Measurements from ENCODE around the gene VAMP2.

Gene VAMP2

DNA sequence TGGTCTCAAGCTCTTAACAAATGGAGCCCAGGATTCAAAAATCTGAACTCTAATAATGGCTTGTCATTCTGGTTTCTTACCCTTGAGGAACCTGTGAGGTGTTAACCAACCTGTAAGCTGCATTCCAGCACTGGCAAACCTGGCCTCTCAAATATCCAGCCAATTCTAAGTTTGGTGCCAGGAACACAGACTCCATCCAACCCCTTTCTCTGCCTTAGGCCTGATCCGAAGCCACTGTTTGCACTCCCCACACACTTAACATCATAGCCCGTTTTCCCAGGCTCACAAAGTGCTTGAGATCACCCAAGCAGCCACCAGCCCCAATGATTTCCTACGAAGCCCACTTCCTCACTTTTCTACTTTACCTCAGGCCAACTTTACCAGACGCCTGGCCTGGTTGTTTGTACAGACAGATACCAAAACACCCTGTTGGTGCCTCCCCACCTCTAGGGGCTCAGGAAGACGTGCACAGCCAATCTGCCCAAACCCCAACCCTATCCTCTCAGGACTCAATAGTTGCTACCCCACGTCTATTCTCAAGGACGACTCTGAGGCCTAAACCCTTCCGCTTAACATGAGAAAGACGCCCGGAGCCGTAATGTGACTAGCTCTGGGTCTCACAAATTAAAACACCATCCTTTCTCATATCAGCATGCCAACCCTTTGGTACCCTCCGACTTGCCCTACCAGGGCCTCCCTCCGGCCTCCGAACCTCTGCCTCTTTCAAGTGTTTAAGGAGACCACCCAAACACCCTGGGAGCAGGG lies 7.3 kb downstream of the VAMP2 start:
- DNase-seq (ENCODE audit: low spot score), result no peak

- DNase-seq (ENCODE audit: low spot score), result no peak
These were observed 8.1 kb downstream of the VAMP2 start for GRCh38 chr17:8154608-8155155.

DNA sequence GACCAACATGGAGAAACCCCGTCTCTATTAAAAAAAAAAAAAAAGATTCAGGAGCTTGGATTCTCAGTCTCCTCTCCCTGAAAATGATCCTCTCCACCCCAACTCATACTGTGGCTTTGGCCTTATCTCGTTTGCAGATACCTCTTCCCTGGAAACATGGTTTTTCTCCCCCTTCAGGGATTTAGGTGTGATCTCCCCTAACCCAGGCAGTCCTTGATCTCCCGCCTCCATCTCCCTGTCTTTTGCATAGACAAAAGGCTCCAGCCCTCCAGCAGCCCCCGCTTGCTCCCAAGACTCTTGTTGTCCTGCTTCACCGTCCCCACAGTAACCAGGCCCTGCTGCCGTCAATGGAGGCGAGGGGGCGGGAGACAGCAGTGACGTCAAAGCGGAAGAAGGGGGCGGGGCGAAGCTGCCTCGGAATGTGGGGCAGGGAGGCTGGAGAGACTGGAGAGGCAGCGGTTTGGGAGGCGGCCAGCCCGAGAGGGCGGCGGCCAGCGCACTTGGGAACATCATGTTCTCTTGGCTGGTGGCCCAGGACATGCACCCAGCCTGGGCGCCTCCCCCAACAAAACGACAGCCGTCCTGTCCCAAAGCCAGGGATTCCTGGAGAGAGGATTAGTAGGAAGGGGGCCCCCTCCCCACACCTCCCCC lies 8.7 kb downstream of the VAMP2 start:
- peak; percentile 95 for DNase-seq (ENCODE audit: low spot score)

GRCh38 chr17:8153525-8153956 lies 9.2 kb downstream of the VAMP2 start:
- DNase-seq (ENCODE audit: low spot score), result peak; percentile 88

DNA sequence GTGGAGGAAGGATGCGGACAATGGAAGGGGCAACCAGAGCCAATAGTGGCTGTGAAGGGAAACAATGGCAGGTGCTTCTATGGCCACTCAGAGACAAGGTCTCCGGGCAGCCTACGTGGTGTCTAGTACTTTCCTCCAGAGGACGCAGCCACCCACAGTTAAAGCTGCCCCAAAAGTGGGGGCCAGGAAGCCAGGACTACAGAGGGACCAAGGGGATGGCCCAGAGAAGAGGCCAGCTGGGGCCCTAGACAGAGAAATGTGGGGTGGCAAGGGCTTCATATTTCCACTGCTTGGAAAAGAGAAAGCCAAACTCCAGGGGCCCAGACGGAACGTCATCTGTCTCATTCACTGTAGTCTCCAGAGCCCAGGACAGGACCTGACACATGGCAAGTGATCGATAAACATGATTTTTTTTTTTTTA lies 9.7 kb downstream of the VAMP2 start:
- no peak for DNase-seq (ENCODE audit: low spot score)

GRCh38 chr17:8152112-8152775 lies 10.5 kb downstream of the VAMP2 start, which contains the start of gene PER1:
PER1 (minus strand) TSS chr17:8152404; CDS start chr17:8150706, 1,698 bp downstream.
- peak; percentile 92 for DNase-seq (ENCODE audit: low spot score)

- DNase-seq (ENCODE audit: low spot score), result no peak
These were observed 11.1 kb downstream of the VAMP2 start for GRCh38 chr17:8151641-8152111.

DNA sequence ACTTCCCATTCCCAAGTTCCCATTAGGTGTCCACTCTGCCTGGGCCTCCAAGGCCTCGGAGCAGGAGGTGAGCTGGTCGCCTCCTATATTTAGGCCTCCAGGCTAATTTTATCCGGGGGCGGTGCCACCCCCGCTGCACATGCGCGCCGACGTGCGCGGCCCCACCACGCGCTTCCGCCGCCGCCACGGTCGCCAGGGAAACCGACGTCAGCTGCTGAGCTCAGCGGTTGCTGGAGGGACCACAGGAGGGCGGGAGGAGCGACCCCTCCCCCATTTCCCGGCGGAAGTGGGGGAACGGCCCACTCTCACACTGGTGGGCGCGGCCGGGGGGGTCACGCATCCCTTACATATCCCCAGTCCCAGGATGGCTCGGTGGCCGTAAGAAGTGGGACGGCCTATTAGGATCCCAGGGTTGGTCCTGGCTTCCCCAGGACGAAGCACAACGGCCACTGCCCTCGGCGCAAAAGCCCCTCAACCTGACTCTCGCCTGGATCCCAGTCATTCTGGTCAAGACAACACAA lies 11.6 kb downstream of the VAMP2 start:
- peak; percentile 85 for DNase-seq (ENCODE audit: low spot score)

GRCh38 chr17:8150194-8151119 lies 12.3 kb downstream of the VAMP2 start:
- no peak for DNase-seq (ENCODE audit: low spot score)

DNA sequence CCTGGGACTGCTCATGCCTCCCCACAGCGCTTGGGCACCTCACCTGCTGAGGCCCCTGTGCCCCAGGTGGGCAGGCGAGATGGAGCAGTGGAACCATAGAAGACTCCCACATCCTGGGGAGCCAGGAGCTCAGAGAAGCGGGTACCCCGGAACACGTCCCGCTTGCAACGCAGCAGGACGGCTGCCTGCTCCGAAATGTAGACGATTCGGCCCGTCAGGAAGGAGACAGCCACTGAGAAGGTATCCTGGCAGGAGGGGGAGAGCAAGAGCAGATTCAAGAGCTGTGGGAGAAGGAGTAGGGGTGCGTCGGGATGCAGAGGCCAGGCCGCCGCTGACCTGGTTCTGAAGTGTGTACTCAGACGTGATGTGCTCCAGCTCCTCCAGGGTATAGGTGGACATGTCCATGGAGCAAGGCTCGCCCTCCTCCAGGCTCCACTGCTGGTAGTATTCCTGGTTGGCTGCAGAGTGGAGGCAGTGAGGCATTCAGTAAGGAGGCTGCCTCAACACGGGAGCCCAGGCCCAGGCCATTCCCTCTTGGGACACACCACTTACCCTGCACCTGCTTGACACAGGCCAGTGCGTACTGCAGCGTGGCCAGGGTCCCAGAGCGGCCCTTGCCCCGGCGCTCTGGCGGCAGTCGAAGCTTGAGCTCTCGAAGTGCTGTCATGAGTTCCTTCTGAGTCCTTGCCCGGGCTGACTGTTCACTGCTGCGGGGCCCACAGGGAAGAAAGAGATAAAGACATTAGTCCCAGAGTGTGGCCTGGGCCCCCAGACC lies 13.1 kb downstream of the VAMP2 start:
- DNase-seq (ENCODE audit: low spot score), result no peak

DNA sequence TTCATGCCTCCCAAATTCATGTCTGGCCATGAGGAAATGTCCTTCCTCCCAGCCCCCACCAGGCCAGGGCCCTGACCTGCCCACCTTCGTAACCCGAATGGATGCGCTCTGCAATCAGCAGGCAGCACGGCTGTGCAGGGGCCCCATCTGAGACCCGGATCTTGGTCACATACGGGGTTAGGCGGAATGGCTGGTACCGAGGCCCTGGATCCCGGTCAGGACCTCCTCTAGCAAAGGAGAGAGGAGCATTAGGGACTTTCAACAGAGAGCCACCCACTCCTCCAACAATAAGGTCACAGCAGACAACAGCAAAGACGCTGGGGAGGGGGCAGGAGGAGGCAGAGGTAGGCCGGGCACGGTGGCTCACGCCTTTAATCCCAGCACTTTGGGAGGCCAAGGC lies 14.2 kb downstream of the VAMP2 start:
- no peak for DNase-seq (ENCODE audit: low spot score)

- DNase-seq (ENCODE audit: low spot score), result no peak
These were observed 14.8 kb downstream of the VAMP2 start for GRCh38 chr17:8147805-8148404.

GRCh38 chr17:8147141-8147804 lies 15.5 kb downstream of the VAMP2 start:
- no peak for DNase-seq (ENCODE audit: low spot score)

DNA sequence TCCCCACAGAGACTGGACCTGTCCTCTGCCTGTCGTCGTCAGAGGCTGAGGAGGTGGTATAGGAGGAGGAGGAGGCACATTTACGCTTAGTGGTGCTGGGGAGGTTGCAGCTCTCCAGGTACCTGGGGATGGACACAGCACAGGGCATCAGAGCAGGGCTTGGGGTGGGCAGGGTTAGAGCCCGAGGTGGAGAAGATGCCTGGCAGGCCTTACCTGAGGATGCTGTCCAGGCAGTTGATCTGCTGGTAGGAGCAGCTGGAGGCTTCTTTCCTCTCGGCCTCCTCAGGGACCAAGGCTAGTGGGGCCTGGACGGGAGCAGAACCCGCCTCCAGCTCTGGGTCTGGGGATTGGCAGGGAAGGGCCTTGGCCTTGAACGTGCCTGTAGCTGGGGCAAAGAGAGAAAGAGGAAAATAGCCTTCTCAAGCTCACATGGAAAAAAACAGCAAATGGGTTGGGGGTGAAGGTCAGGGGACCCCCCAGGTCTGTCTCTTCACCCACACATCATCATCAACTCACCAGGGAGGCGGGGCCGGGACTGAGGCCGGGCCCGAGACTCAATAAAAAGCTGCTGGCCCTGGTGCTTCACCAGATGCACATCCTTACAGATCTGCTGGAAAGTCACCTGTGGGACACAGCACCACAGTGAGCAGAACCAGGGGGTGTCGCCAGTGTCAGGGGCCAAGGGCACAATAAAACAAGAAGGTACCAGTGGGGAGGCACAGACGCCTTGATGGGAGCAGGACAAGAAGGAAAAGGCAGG lies 16.2 kb downstream of the VAMP2 start:
- DNase-seq (ENCODE audit: low spot score), result no peak

DNA sequence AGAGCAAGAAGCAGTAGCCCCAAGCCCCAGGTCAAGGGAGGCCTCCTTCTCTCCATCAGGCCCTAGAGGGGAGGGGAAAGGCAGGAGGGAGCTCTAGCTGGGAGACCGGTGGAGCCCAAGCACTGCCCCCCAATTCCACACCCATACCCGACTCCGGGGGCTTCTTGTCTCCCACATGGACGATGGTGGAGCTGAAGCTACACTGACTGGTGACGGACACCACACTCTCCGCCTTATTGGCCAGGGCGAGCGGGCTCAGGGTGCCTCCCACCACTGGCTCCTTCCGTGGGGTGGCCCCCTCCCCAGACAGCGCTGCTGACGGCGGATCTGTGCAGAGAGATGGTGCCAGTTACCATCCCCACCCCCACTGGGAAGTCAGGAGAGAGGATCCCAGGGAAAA lies 16.9 kb downstream of the VAMP2 start:
- DNase-seq (ENCODE audit: low spot score), result no peak

DNA sequence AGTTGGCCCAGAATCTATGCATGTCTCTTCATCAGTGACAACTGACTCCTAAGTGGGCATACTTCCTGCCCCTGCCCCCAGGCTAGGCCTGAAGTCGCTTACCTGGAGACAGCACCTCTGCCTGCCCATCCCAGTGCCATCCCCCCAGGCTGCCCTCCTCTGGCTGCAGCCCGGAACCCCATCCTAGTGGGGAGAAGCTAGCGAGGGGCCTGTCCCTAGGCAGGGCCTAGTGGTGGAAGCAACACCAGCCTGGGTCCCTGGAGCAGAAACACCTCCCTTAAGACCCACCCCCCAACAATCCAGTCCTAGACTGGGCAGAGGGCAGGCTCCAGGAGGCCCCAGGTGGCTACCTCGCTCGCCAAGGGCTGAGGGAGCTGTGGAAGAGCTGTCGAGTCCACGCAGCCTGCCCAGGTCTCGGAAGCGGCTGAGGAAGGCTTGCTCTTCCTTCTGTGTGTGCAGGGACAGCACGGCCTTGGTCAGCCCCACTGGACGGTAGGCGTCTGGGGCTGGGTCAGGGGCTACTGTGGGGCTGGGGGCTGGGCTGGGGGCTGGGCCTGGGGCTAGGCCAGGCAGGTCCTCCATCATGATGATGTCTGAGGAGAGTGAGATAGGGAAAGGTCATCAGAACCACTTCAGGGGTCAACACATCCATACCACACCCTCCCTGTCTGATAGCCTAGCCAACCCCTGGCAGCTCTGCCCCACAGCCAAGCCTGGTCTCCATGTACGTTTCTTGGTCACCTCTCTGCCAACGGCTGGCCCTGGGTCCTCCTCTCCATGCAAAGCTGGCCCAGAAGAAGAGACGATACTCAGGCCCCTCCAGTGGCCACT lies 18.1 kb downstream of the VAMP2 start:
- DNase-seq (ENCODE audit: low spot score), result no peak

DNA sequence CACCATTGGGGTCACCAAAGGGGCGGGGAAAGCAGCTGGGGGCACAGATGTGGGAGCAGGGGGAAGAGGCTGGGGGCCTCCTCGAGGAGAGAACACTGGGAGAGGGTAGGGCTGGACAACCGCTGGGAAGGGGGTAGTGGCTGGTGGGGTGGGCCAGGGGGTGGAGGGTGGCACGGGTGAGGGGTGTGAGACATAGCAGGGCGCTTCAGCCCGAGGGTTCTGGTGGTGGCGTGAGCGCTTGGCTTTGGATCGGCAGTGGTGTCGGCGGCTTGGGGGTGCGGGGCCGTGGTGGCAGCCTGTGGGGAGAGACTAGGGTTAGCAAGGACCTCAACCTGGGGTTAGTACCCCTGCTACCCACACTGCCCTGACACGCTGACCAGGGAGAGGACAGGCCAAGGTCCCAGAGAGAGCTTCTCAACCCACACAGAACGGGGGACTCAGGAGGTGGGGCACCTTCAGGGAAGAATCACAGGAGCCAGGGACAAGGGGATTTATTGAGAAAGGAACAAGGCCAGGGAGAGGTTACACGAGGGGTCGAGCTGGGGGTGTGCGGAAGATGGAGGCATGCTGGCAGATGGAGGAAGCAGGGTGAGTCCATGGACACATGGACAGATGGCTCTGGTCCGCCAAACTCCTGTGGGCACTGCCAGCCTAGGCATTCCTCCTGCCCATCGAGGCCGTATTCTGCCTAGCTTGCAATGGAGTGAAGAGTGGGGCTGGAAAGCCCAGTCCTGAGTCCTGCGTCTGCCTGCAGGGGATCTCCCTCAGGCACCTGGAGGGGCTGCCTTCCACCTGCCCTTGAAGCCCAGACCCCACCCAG lies 19.0 kb downstream of the VAMP2 start:
- no peak for DNase-seq (ENCODE audit: low spot score)

All from putamen (tissue), 1 donor.